Spinal cord (tissue), 10 donors: ENCODE results near the gene VAV3. TPM values are rescaled to one million over a fixed set of nuclear protein-coding genes. Genes with fewer than 3 reads are reported as not detected.
"Not testable (repeated sequence)": the region's sequence is repeated elsewhere in the genome, so short reads cannot be mapped to it uniquely, and the experiment has no call there.

Experiments
- DNase-seq, 6 donors: peaks; one replicate each; pipeline versions ENCODE4 v3.0.0 to v3.0.0-alpha.2; 2013 to 2015; ENCODE audit warnings: low spot score in 6 of 6, low read depth in 4 of 6
- H3K27ac ChIP-seq: one replicate; pipeline ENCODE4 v1.5.1; 2013; ENCODE audit warnings: low read depth, low read length, control low read depth
- H3K27me3 ChIP-seq: one replicate; pipeline ENCODE4 v1.6.1; 2013; ENCODE audit warnings: low read length; ENCODE audit not compliant: control insufficient read depth, insufficient read depth
- H3K36me3 ChIP-seq: one replicate; pipeline ENCODE4 v1.6.1; 2013; ENCODE audit warnings: low read length; ENCODE audit not compliant: control insufficient read depth, insufficient read depth
- H3K4me1 ChIP-seq: one replicate; pipeline ENCODE4 v1.6.1; 2013; ENCODE audit warnings: low read length; ENCODE audit not compliant: control insufficient read depth, insufficient read depth
- H3K4me3 ChIP-seq: one replicate; pipeline ENCODE4 v1.5.1; 2013; ENCODE audit warnings: low read depth, low read length, control low read depth
- H3K9me3 ChIP-seq: one replicate; pipeline ENCODE4 v1.6.1; 2013; ENCODE audit warnings: low read length; ENCODE audit not compliant: control insufficient read depth, insufficient read depth
- WGBS: methylation state at CpG from one replicate; pipeline ENCODE4 v1.1.5; 2013; ENCODE audit warnings: missing lambda C conversion rate; ENCODE audit not compliant: insufficient coverage; 5-methylcytosine and 5-hydroxymethylcytosine counted together
- polyA plus RNA-seq, 2 donors: library from polyadenylated mRNA; unstranded; fragments of 120-200 nt; gene quantifications; one replicate each; pipeline ENCODE4 v1.2.1, GENCODE V29; 2013; ENCODE audit not compliant: insufficient read length in 2 of 2
- total RNA-seq, 2 donors: library from RNA; depleted of rRNA in 1 of 2; stranded (reverse); fragments of 120-200 nt in 1 of 2; fragments of >200 nt in 1 of 2; gene quantifications; one replicate each; pipeline versions ENCODE4 v1.2.3 to v1.2.4, GENCODE V29; 2013 to 2014
- donor health status: healthy.

Gene VAV3
- total and polyA plus RNA-seq, 4 donors, result 6.1 to 13.6 (median 9.2) TPM

- 76% methylated on average over 3 of the region's 8 CpGs for WGBS
- Histone ChIP-seq H3K9me3 (no peaks in the 10 kb centered on the region), H3K4me1 (no peaks in the 10 kb centered on the region), H3K27me3 (no peaks in the 10 kb centered on the region), H3K27ac (no peak overlapping the region), H3K4me3 (no peak overlapping the region), H3K36me3 (no peaks in the 10 kb centered on the region)
- no peak for DNase-seq
Observed at GRCh38 chr1:107897438-107898345, 67.3 kb downstream of the VAV3 start.

GRCh38 chr1:107896936-107897335 lies 68.0 kb downstream of the VAV3 start:
- no peak overlapping the region for H3K4me3 ChIP-seq
- no peak for DNase-seq
- no peaks in the 10 kb centered on the region for H3K4me1 ChIP-seq
- H3K27me3 ChIP-seq, result no peaks in the 10 kb centered on the region
- no peaks in the 10 kb centered on the region for H3K9me3 ChIP-seq
- WGBS, result 67% methylated on average over 1 of the region's 1 CpG
- no peaks in the 10 kb centered on the region for H3K36me3 ChIP-seq
- H3K27ac ChIP-seq, result no peak overlapping the region

GRCh38 chr1:107896401-107896800 lies 68.6 kb downstream of the VAV3 start:
- no peak overlapping the region for H3K4me3 ChIP-seq
- no peaks in the 10 kb centered on the region for H3K27me3 ChIP-seq
- no peaks in the 10 kb centered on the region for H3K9me3 ChIP-seq
- WGBS, result no CpG with 5 or more reads among the region's 3 CpGs
- DNase-seq, result no peak
- H3K27ac ChIP-seq, result no peak overlapping the region
- no peaks in the 10 kb centered on the region for H3K36me3 ChIP-seq
- H3K4me1 ChIP-seq, result no peaks in the 10 kb centered on the region

- no peak overlapping the region for H3K27ac ChIP-seq
- H3K9me3 ChIP-seq, result no peaks in the 10 kb centered on the region
- H3K4me3 ChIP-seq, result no peak overlapping the region
- no peaks in the 10 kb centered on the region for H3K27me3 ChIP-seq
- no peaks in the 10 kb centered on the region for H3K36me3 ChIP-seq
- peak in 2 of 6 donors; percentile 2 to 47 for DNase-seq
- no peaks in the 10 kb centered on the region for H3K4me1 ChIP-seq
- WGBS, result 65% methylated on average over 2 of the region's 3 CpGs
Observed at GRCh38 chr1:107895403-107896191, 69.4 kb downstream of the VAV3 start.

GRCh38 chr1:107894605-107895004 lies 70.4 kb downstream of the VAV3 start:
- no CpG with 5 or more reads among the region's 1 CpG for WGBS
- Histone ChIP-seq H3K4me3 (no peak overlapping the region), H3K27ac (no peak overlapping the region), H3K36me3 (no peaks in the 10 kb centered on the region), H3K4me1 (no peaks in the 10 kb centered on the region), H3K9me3 (no peaks in the 10 kb centered on the region), H3K27me3 (no peaks in the 10 kb centered on the region)
- no peak for DNase-seq

- H3K4me1 ChIP-seq, DNase-seq, H3K27ac ChIP-seq, H3K27me3 ChIP-seq, H3K36me3 ChIP-seq, H3K4me3 ChIP-seq, H3K9me3 ChIP-seq: not testable (repeated sequence)
- WGBS, result no CpG with 5 or more reads among the region's 2 CpGs
Observed at GRCh38 chr1:107893350-107893749, 71.6 kb downstream of the VAV3 start.

GRCh38 chr1:107889524-107889923 lies 75.5 kb downstream of the VAV3 start:
- WGBS, result no CpG with 5 or more reads among the region's 2 CpGs
- H3K9me3 ChIP-seq, result no peaks in the 10 kb centered on the region

GRCh38 chr1:107883562-107883961 lies 81.4 kb downstream of the VAV3 start:
- Histone ChIP-seq H3K27me3 (no peaks in the 10 kb centered on the region), H3K4me3 (no peak overlapping the region), H3K9me3 (no peaks in the 10 kb centered on the region), H3K36me3 (no peaks in the 10 kb centered on the region), H3K4me1 (no peaks in the 10 kb centered on the region), H3K27ac (no peak overlapping the region)
- DNase-seq, result peak in 1 of 6 donors; percentile 4

More at GRCh38 chr1:107889524-107889923, 75.5 kb downstream of the VAV3 start:
- H3K27me3 ChIP-seq, result no peaks in the 10 kb centered on the region
- no peak overlapping the region for H3K27ac ChIP-seq
- no peak overlapping the region for H3K4me3 ChIP-seq
- no peaks in the 10 kb centered on the region for H3K36me3 ChIP-seq
- no peak for DNase-seq
- H3K4me1 ChIP-seq, result no peaks in the 10 kb centered on the region

GRCh38 chr1:107879927-107880326 lies 85.1 kb downstream of the VAV3 start:
- 66% methylated on average over 2 of the region's 2 CpGs for WGBS
- no peaks in the 10 kb centered on the region for H3K4me1 ChIP-seq

More at GRCh38 chr1:107879927-107880326, 85.1 kb downstream of the VAV3 start:
- no peak overlapping the region for H3K4me3 ChIP-seq
- no peak overlapping the region for H3K27ac ChIP-seq
- no peaks in the 10 kb centered on the region for H3K27me3 ChIP-seq
- no peak for DNase-seq
- H3K9me3 ChIP-seq, result no peaks in the 10 kb centered on the region
- no peaks in the 10 kb centered on the region for H3K36me3 ChIP-seq
